Measurements from ENCODE around the gene LCN12.

The LCN12 gene

DNA sequence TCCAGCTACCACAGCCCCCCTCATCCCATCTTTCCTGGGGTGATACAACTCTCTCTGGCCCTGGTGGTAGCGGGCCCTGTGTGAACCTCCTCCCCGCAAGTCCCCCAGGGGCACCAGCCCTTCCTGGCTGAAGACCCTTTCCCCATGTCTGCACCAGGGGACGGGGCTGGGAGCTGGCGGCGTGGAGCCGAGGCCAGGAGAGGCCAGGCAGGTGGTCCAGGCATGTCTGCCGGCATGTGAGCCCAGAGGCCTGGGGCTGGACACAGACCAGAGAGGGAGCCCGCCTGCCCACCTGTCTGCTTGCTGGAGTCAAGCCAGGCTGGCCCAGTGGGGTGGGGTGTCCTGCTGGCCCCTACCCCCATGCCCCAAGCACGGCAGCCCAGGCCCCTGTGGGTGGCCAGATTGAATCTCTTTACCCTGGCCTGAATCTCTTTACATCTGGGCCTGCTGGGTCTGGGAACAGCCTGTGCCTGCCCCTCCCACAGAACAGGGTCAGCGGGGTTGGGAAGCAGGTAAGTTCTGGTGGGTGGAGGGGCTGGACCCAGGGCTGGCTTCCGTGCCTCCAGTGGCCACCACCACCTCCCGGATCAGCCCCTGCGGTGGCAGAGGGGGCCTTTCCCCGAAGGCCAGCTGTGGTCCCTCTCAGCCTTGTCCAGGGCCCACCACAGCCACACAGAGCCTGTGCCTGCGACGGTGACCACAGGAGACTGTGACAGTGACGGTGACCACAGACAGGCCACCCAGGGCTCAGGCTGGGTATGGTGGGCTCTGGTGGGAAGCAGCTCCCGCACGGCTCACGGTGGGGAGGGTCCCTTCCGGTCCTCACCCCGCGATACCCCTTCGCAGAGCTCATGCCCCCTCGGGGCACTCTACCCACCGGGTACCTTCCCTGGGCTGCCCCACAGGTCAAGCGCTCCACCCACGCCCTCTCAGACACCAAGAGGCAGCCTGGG is 7.1 kb downstream of the LCN12 start:
- no peak for DNase-seq

DNA sequence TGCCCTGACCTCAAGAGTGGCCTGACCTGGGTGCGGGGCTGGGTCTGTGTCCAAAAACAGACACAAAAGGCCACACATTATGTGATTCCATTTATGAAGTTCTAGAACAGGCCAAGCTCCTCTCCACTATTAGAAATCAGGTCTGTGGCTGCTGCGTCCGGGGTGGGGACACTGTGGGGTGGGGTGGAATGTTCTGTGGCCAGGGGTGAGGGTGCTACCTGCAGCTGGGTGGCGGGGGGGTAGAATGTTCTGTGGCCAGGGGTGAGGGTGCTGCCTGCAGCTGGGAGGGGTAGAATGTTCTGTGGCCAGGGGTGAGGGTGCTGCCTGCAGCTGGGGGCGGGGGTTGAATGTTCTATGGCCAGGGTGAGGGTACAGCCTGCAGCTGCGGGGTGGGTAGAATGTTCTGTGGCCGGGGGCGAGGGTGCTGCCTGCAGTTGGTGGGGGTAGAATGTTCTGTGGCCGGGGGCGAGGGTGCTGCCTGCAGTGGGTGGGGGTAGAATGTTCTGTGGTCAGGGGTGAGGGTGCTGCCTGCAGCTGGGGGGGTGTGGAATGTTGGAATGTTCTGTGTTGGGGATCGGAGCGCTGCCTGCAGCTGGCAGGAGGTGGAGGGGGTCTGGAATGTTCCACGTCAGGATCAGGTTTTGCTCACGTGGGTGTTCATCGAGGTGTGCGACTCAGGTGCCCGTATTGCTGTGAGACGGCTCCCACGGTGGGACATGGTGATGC is 8.3 kb downstream of the LCN12 start:
- no peak for DNase-seq

DNA sequence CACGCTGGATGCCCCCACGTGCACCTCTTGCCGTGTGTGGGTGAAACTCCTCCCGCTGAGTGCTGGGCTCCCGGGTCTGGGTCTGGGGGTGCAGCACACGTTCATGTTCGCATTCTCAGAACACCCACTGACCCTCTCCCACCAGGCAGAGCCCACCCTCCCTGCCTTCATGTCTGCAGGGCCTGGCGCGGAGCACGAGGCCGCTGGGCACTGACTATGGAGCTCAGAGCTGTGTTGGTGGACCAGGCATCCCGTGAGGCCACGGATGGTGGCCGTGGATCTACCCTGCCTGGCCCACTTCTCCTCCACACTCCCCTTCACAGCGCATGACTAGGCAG is 8.8 kb downstream of the LCN12 start:
- DNase-seq = no peak

DNA sequence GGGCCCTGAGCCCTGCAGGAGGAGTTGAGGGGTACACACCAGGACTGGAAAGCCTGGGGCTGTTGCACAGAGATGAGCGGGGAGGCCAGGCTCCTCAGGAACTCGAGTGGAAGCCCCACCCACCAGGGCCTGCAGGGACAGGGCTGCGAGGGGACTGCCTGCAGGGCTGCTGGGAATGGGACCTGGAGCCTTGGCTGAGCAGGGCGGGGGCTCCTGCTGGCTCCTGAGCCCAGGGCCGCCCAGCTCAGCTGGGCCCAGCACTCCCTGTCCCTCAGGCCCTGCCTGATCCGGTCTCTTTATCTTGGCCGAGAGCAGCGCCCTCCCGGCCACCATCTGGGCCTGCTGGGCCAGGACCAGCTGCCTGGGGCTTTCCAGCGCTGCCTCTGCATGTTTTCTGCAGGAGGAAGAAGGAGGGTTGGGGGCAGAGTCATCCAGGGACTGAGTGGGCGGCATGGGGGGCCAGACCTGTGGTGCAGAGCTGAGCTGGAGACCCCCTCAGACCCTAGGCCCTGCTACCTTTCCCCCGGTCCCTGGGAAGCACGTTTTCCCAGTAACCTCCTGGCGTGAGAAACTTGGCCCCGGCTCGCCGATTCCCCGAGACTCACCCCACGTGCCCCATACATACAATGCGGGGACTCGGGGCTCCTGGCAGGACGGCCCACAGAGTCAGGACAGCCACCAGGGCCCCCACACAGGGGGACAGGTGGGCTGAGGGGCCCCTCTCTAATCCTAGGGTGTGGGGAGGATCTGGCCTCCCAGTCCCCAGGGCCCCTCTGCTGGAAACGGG is 9.4 kb downstream of the LCN12 start:
- no peak for DNase-seq

DNA sequence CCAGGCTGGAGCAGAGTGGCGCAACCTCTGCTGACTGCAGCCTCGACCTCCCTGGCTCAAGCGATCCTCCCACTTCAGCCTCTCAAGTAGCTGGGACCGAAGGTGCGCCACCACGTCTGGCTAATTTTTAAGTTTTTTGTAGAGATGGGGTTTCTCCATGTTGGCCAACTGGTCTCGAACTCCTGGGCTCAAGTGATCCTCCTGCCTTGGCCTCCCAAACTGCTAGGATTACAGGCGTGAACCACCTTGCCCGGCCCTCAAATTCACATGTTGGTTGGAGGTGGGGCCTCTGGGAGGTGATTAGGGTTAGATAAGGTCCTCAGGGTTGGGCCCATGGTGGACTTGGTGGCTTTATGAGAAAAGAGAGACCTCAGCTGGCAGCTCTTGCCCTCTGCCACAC is 10.1 kb downstream of the LCN12 start:
- DNase-seq = no peak

DNA sequence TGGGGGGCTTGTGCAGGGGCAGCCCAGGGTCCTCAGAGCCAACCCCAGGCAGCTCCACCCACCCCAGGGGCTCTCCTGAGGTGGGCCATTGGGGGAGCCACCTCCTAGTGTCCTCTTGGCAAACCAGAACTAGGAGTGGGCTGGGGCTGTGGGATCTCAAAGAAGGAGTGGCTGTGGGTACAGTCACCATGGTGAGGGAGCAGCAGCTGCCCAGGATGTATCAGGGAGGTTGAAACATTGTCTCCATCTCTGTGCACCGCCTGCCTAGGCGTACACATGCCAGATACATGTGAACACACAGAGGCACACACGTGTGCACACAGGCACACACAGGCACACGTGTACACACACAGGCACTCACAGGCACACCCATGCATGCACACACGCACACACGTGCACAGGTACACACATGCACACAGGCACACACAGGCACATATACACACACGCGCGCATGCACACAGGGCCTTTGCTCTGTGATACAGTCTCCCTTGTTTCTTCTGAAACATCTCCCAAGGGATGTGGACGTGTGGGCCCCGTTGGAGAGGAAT is 10.7 kb downstream of the LCN12 start:
- no peak for DNase-seq

DNA sequence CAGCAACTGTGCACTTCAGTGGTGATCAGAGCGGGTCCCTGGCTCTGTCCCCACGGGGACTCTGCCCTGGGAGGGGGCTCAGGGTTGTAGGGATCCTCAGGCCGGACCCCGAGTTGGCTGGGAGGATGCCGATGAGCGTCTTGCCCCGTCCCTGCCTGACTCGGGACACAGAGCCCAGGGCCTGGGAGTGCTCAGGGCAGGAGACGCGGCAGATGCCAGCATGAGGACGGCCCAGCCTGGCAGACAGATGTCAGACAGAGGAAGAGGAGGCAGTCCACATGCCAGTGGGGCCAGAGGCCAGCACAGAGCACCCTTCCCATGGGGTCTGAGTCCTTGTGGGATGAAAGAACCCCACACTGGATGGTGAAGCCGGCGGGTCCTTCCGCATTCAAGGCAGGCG is 11.3 kb downstream of the LCN12 start:
- DNase-seq = no peak

DNA sequence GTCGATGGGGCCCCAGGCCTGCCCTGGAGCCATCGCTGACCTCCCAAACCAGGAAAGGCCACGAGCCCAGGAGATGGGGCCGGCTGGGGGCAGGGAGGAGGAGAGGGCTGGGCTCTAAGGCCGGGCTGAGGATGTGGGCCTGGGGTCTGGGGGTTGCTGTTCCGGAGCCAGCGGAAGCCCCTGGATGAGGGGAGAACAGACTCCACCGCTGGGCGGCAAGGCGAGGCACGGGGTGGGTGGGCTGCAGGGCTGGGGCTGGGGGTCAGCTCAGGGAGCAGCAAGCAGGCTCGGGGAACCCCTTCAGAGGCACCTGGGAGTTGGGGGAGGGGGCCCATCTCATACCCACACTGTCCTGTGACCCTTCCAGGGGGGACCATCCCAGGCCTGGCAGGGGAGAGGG is 11.7 kb downstream of the LCN12 start:
- no peak for DNase-seq

DNA sequence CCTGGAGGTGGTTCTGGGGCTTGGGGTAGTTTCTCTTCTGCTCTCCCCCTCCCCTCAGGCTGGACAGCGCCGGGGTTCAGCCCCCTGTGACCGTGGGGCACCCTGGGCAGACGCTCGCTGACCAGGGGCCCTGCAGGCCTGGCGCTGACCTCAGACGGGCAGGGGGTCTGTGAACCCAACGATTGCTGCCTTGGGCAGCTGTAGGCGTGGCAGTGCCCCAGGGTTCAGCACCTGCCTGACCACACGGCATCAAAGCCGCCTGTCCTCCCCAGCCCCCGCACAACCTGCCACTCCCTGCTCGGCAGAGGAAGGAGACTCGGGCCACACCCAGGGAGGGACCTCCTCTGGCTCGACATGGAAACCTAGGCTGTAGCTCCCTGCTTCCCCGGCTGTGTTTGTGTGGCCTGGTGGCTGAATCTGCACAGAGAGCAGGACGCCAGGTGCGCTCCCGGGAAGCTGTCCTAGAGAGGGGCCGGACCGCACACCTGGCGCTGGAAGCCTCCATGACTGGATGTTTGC is 12.2 kb downstream of the LCN12 start:
- no peak for DNase-seq

DNA sequence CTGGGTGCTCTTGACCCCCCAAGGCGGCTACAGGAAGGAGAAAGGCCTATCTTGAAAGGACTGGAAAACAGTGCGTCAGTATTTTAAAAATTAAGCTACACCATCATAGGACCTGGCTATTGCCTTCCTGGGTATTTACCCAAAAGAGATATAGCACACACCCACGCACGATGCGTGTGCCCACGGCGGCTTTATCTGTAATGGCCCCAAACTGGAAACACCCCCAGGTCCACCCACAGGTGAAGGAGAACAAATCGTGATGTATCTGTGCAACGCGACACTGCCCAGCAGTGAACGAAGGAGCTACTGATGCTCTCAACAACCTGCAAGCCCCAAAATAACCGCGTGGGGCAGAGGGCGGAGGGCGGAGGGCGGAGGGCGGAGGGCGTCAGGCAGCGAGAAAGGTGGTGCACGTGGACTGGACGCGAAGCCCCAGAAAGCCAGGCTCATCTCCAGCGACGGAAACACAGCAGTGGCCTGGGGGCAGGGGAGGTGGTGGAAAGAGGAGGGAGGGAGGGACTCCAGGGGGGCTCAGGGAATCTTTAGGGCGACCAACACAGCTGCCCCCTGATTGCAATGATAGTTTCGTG is 12.9 kb downstream of the LCN12 start:
- DNase-seq = no peak

DNA sequence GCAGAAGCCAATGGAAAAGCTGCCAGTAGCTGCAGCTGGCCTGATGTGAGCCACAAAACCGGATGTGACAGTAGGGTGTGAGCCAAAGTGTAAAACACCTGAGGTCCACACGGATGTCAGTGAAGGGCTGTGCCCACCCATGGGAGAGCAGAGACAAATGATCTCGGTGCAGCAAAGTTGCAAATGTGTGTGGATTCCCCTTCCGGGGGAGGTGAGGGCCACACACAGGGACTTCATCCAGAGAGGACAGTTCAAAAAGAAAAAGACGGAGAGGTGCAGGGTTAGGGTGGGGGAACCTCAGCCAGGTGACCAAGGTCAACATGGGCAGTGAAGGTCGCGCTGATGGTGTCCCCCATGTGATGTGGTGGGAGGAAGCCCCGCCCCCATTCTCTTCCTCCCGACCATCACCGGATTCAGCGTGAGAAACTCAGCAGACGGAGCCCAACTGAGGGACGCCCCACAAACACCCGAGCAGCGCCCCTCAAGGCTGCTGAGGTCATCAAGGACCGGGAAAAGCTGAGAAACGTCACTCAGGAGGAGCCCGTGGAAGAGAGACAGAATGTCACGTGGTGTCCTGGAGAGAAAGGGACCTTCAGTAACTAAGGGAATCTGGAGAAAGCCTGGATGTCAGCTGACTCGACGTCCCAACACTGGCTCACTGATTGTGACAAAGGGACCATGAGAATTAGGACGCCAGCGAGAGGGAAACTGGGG is 13.9 kb downstream of the LCN12 start:
- no peak for DNase-seq

DNA sequence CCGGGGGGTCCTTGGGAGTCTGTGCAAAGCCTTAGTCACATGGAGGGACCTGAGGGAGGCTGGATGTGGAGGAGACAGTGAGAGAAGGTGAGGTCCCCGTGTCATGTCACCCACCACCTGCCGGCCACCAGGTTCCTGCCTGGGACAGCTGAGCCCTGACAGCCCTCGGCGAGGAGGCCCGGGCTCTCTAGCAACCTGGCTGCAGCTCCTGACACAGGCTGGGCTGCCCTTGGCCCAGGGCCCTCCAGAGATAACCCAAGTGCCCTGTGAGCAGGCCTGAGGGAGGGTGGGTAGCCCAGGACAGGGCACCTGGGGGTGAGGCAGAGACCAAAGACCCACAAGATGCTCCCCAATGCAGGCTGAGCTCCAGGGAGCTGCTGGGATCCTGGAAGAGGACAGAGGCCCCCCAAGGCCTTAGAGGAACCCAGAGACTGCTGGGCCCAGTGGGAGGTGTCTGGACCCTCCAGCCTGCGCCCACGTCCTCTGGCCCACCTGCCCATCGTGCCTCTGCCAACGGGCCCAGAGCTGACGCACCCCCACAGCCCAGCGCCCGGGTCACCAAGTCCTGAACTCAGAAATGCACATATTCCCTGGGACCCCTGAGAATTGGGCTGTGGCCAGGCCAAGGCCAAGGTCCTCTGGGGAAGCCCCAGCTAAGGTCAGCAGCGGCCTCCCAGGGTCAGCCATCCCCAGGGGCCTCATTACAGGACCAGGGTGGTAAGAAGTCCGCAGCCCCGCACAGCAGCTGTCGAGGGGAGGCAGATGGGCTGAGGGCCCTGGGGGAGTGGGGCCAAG is 16.5 kb downstream of the LCN12 start:
- DNase-seq = no peak

DNA sequence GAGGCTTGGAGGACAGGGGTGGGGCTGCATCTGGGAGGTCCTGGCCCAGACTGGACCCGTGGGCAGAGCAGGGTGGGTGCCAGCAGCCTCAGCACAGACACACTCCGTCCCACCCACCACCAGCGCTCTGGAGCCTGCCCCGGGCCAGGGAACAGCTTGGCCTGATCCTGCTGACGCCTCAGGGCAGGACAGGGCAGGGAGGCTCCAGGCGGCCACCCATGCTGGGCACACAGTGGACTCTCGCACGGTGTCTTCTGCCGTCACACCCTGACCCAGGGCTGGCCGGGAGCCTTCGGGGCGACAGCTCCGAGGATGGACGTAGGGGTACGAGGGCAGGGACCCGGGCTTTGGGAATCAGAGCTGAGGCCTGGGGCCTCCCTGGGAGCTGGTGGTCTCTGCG is 17.1 kb downstream of the LCN12 start:
- DNase-seq = no peak

DNA sequence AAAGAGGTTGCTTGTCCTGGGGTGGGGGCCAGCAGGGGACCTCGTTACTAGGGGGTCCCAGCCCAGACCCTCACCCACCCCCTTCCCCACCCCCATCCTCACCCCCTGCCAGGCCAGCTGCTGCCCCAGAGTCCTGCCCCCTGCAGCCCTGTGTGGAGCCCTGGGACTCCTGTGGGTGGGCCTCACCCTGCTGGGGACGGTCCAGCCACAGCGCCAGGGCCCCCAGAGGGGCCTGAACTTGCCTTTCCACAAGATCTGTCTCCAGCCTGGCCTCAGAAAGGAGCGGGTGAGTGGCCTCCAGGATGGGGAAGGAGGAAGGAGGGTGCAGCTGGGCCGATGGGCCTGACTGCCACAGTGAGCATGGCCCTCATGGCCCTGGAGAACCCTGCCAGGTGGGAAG is 17.7 kb downstream of the LCN12 start:
- DNase-seq = no peak

DNA sequence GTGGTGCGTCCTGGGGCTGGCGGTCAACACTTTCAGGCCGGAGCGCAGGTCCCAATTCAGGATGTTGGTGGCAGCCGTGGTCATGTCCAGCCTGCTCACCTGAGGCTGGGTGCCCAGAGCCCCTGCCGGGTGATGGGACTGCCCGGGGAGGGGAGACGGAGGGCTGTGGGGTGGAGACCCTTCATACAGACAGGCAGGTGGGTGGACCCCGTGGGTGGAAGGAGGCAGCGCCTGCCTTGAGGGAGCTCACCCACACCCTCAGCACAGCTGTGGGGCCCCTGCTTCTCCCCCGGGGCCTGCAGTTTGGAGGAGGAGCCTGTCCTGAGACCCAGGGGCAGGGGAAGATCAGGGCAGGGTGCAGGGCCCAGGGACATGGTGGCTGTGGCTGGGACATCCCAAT is 18.3 kb downstream of the LCN12 start:
- no peak for DNase-seq

DNA sequence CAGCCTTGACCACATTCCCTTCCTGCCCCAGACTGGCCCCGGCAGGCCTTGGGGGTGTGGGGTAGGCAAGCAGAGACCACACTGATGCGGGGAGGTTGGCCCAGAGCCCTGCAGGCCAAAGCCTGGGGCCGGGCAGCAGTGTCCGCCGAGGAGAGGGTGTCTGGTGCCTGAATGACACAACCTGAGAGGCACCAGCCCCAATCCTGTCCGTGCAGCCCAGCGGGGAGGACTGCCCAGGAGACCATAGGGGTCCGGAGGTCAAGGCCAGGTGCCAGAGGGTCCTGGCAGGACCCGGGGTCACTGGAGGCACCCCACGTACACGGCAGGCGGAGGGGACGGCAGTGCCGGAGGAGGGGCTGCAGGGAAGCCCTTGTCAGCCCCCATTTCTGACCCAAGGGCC is 19.7 kb downstream of the LCN12 start:
- no peak for DNase-seq

DNA sequence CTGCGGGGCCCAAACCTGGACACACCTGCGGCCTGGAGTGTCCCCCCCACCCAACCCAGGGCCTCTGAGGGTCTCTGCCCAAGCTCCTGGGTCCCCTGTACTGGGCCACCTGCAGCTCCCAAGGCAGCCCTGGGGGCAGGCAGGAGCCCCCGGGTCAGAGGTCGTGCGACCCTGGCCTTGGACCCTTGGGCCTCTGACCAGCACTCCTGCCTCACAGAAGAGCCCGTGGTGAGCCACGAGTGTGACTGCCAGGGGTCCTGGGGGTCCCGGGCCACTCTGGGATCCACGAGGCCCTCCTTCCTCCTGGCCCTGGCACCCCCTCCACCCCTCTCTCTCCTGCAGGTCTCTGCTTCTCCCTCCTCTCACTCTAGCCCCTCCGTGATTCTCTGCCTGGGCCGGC is 20.3 kb downstream of the LCN12 start:
- DNase-seq = no peak

DNA sequence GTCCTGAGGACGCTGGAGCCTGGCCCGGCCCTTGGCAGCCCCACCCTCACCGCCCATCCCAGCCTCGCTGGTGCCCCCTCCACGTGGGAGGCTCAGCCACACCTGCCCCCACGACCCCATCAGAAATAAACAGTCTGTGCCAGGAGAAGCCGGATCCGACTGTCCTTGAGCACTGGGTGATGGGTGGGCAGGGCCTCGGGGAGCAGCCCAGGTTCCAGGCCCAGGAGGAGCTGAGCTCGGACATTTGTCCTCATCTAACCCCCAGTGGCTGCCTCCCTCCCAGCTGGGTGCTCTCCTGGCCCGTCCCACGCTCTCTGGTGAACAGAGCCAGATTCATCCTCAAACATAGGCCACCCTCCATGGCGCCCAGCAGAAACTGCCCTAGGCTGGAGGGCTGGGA is 20.7 kb downstream of the LCN12 start:
- no peak for DNase-seq

DNA sequence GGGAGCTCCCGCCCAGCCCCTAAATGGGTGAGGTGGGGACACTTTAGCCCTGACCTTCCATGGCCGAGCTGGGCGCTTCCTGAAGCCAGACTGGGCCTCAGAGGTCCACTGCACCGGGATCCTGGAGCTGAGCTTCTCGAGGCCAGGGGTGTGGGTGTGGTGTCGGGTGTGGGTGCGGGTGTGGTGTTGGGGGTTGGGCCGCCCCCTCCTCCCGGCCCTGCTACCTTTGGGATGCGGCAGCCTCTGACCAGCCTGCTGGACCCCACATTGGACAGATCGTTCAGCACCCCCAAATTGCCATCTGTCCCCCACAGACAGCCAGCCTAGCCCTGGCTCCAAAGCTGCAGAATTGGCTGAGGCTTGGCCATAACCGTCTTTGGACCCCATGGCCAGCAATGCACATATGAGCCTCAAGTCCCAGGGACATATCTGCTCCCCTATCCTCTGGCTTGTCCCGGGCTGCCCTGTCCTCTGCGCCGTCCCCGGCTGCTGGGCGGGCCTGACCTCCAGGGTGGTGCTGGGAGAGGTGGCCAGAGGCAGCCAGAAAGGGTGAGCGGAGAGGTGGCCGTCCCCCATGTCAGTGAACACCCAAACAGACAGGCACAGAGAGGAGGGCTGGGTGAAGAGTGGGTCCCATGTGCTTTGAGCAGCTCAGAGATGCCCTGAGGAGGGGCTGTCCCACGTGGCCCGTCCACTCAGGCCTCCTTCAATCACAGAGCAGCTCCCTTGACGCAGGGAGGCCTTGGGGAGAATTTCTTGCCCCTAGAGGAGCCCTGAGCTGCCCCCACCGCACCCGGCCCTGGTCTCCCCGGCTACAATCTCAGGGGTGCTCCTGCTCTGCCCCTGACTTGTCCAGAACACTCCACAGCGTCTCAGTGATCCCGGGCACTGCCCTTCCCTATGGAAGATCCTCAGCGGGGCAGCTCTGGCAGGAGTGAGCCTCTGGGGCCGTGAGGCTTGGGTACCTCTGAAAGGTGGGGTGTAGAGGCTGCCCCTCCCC is 21.8 kb downstream of the LCN12 start:
- DNase-seq = no peak
